ENCODE results near the gene SLC4A7.

Gene SLC4A7

DNA sequence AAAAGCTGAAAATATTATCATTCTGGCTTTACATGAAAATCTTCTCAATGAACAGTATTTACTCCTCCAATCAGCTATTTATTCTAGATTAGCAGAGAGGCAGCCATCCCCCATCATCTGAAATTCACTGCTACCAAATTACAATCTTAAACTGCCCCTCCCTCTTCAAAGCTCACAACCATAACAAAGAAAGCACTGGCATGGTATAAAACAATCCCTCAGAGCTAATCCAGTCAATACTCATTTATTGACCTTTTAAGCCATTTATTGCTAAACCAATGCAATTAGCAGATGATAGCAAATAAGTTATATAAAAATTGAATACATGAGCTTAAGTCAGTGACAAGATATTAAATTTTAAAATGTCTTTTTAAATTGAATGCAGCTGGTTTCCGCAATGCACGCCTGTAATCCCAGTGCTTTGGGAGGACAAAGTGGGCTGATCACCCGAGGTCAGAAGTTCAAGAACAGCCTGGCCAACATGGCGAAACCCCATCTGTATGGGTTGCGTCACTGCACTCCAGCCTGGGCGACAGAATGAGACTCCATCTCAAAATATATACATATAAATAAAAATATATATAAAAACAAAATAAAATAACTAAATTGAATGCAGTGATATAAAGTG, 12.1 kb downstream of the SLC4A7 start:
- H3K27me3 ChIP-seq (ENCODE audit: insufficient read depth, poor library complexity, severe bottlenecking): no peaks in the 10 kb centered on the region
- H3K27ac ChIP-seq (replicated peaks): no peak overlapping the region
- TF ChIP-seq POLR2AphosphoS5 (IDR thresholded peaks at IDR 0.05; ENCODE audit: low read depth) (no peak), SPI1 (IDR thresholded peaks at IDR 0.05; ENCODE audit: borderline replicate concordance, low read depth) (no peak), GABPA (IDR thresholded peaks at IDR 0.05; ENCODE audit: low read depth) (no peak)
- TF ChIP-seq, protein P1, sequence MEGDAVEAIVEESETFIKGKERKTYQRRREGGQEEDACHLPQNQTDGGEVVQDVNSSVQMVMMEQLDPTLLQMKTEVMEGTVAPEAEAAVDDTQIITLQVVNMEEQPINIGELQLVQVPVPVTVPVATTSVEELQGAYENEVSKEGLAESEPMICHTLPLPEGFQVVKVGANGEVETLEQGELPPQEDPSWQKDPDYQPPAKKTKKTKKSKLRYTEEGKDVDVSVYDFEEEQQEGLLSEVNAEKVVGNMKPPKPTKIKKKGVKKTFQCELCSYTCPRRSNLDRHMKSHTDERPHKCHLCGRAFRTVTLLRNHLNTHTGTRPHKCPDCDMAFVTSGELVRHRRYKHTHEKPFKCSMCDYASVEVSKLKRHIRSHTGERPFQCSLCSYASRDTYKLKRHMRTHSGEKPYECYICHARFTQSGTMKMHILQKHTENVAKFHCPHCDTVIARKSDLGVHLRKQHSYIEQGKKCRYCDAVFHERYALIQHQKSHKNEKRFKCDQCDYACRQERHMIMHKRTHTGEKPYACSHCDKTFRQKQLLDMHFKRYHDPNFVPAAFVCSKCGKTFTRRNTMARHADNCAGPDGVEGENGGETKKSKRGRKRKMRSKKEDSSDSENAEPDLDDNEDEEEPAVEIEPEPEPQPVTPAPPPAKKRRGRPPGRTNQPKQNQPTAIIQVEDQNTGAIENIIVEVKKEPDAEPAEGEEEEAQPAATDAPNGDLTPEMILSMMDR (IDR thresholded peaks at IDR 0.05; ENCODE audit: insufficient read depth, low read length): no peak
- TF ChIP-seq, protein P2, sequence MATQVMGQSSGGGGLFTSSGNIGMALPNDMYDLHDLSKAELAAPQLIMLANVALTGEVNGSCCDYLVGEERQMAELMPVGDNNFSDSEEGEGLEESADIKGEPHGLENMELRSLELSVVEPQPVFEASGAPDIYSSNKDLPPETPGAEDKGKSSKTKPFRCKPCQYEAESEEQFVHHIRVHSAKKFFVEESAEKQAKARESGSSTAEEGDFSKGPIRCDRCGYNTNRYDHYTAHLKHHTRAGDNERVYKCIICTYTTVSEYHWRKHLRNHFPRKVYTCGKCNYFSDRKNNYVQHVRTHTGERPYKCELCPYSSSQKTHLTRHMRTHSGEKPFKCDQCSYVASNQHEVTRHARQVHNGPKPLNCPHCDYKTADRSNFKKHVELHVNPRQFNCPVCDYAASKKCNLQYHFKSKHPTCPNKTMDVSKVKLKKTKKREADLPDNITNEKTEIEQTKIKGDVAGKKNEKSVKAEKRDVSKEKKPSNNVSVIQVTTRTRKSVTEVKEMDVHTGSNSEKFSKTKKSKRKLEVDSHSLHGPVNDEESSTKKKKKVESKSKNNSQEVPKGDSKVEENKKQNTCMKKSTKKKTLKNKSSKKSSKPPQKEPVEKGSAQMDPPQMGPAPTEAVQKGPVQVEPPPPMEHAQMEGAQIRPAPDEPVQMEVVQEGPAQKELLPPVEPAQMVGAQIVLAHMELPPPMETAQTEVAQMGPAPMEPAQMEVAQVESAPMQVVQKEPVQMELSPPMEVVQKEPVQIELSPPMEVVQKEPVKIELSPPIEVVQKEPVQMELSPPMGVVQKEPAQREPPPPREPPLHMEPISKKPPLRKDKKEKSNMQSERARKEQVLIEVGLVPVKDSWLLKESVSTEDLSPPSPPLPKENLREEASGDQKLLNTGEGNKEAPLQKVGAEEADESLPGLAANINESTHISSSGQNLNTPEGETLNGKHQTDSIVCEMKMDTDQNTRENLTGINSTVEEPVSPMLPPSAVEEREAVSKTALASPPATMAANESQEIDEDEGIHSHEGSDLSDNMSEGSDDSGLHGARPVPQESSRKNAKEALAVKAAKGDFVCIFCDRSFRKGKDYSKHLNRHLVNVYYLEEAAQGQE (IDR thresholded peaks at IDR 0.05; ENCODE audit: insufficient replicate concordance, low read depth): no peak
- peak in 1 of 2 experiments; percentile 21 for DNase-seq (ENCODE audit: low read depth in 1 of 2, low spot score in 1 of 2)
- H3K4me3 ChIP-seq (replicated peaks; ENCODE audit: insufficient read depth, low read length): no peak overlapping the region

DNA sequence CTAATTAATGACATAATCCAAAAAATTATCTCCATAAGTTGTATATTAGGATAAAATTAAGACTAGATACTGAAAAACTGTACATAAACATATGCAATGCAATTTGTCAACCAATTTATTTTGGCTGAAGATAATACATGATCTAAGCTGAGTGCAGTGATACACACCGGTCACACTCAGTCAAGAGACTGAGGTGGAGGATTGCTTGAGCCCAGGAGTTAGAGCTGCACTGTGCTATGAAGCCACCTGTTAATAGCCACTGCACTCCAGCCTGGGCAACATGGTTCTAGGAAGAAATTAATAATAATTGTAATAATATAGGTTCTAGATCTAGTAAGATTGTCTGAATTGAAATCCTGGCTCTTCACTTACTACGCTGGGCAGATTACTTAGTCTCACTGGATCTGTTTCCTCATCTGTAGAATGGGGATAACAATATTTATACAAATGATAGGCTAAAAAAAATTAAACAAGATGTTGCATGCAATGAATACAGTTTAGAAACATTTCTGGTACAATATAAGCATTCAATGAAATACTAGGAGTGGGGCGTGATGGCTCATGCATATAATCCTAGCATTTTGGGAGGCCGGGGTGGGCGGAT, 15.8 kb downstream of the SLC4A7 start:
- Histone ChIP-seq H3K4me3 (replicated peaks; ENCODE audit: insufficient read depth, low read length) (no peak overlapping the region), H3K27me3 (ENCODE audit: insufficient read depth, poor library complexity, severe bottlenecking) (no peaks in the 10 kb centered on the region), H3K27ac (replicated peaks) (no peak overlapping the region)
- TF ChIP-seq, protein P2 (IDR thresholded peaks at IDR 0.05; ENCODE audit: insufficient replicate concordance, low read depth): no peak
- TF ChIP-seq POLR2AphosphoS5 (IDR thresholded peaks at IDR 0.05; ENCODE audit: low read depth): no peak
- TF ChIP-seq GABPA (IDR thresholded peaks at IDR 0.05; ENCODE audit: low read depth): no peak
- TF ChIP-seq, protein P1 (IDR thresholded peaks at IDR 0.05; ENCODE audit: insufficient read depth, low read length): no peak
- no peak for TF ChIP-seq SPI1 (IDR thresholded peaks at IDR 0.05; ENCODE audit: borderline replicate concordance, low read depth)
- no peak for DNase-seq (ENCODE audit: low read depth in 1 of 2, low spot score in 1 of 2)

DNA sequence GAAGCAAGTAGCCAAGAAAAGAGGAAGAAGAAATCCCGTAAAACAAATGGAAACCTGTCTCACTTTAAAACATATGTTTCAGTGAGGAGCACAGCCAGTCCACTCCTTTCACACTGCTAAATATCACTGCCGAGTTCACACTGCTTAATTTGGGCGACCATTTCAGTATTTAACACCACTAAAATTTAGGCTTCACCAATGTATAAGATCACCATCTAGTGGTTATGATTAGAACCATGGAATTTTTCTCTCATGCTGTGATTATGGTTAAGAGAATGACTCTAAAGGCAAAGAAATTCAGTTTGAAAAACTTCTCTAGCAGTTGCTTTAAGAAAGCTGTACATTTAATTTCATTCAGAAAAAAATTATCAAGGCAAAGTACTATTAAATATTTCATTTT, 16.6 kb downstream of the SLC4A7 start:
- no peak for TF ChIP-seq GABPA (IDR thresholded peaks at IDR 0.05; ENCODE audit: low read depth)
- TF ChIP-seq, protein P1 (IDR thresholded peaks at IDR 0.05; ENCODE audit: insufficient read depth, low read length): peak; percentile 25
- Histone ChIP-seq H3K27me3 (ENCODE audit: insufficient read depth, poor library complexity, severe bottlenecking) (no peaks in the 10 kb centered on the region), H3K27ac (replicated peaks) (no peak overlapping the region), H3K4me3 (replicated peaks; ENCODE audit: insufficient read depth, low read length) (no peak overlapping the region)
- no peak for DNase-seq (ENCODE audit: low read depth in 1 of 2, low spot score in 1 of 2)

Data from HL-60 (cell line).